Mucosa of rectum (tissue), 2 donors: ENCODE measurements around the gene ABCA8.

Source experiments
- H3K27ac ChIP-seq, 2 donors: one replicate each; pipeline ENCODE4 v1.7.0; 2013; ENCODE audit warnings: inconsistent platforms in 2 of 2, low read depth in 2 of 2, low read length in 2 of 2
- H3K27me3 ChIP-seq, 2 donors: one replicate each; pipeline ENCODE4 v1.7.0; 2013; ENCODE audit warnings: low read length in 2 of 2; ENCODE audit not compliant: control insufficient read depth in 2 of 2, insufficient read depth in 2 of 2
- H3K36me3 ChIP-seq, 2 donors: one replicate each; pipeline ENCODE4 v1.7.0; 2013; ENCODE audit warnings: low read length in 2 of 2; ENCODE audit not compliant: control insufficient read depth in 2 of 2, insufficient read depth in 2 of 2
- H3K4me1 ChIP-seq, 2 donors: one replicate each; pipeline ENCODE4 v1.7.0; 2013; ENCODE audit warnings: low read length in 2 of 2, mild to moderate bottlenecking in 1 of 2; ENCODE audit not compliant: control insufficient read depth in 2 of 2, insufficient read depth in 2 of 2
- H3K4me3 ChIP-seq, 2 donors: one replicate each; pipeline ENCODE4 v1.7.0; 2013; ENCODE audit warnings: low read length in 2 of 2
- H3K9ac ChIP-seq, 2 donors: one replicate each; pipeline ENCODE4 v1.7.0; 2013; ENCODE audit warnings: low read length in 2 of 2, low read depth in 1 of 2, mild to moderate bottlenecking in 1 of 2
- H3K9me3 ChIP-seq, 2 donors: one replicate each; pipeline ENCODE4 v1.7.0; 2013; ENCODE audit warnings: low read length in 2 of 2; ENCODE audit not compliant: control insufficient read depth in 2 of 2
- donor health status: healthy.
- donor health status: Normal muscosa, but diverticular disease.

Gene ABCA8

DNA sequence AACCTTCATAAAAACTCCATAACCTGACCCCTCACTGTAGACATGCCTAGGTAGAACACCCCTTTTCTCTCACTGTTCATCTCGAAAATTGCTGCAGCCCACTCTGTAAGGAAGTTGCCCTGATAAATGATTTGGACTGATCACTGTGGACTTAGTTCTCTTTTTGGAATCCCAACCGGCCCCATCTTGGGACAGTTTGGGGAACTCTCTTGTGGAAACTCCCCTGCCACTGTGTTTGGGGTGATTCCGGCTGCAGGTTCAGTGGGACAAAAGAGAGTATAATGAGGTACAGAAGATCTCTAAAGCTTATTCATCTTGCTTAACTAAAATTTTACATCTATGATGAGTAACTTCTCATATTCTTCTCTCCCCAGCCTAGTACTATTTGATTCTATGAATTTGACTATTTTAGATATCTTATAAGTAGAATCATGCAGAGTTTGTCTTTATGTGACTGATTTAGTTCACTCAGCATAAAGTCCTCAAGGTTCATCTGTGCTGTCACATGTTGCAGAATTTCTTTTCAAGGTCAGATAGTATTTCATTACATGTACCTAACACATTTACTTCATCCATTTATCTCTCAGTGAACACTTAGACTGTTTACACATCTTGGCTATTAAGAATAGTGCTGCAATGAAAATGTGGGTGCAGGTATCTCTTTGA, 84.9 kb downstream of the ABCA8 start:
- Histone ChIP-seq H3K36me3 (no peaks in the 10 kb centered on the region), H3K9me3 (peaks cover 0 to 2% of the 10 kb centered on the region in 2 donors), H3K4me3 (no peak overlapping the region), H3K27ac (no peak overlapping the region), H3K27me3 (no peaks in the 10 kb centered on the region), H3K4me1 (no peaks in the 10 kb centered on the region), H3K9ac (no peak overlapping the region)

DNA sequence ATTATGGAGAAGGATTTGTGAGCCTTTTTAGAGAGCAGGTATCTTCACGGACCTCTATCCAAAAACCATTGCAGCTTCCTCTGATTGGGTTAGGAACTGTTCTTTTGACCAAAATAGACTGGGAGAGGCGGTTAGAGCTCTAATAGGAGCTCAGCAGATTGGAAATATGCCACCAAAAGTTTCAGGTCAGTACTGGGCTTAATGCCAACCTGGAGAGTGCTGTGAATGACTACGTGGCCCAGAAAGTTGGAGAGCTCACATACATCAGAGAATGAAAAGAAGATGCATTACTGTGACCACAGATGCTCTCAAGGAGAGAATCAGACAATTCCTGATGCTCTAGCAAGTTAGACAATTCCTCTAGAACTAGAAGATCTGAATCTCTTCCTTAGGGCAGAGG, 86.5 kb downstream of the ABCA8 start:
- no peak overlapping the region for H3K9ac ChIP-seq
- no peaks in the 10 kb centered on the region for H3K4me1 ChIP-seq
- no peak overlapping the region for H3K27ac ChIP-seq

DNA sequence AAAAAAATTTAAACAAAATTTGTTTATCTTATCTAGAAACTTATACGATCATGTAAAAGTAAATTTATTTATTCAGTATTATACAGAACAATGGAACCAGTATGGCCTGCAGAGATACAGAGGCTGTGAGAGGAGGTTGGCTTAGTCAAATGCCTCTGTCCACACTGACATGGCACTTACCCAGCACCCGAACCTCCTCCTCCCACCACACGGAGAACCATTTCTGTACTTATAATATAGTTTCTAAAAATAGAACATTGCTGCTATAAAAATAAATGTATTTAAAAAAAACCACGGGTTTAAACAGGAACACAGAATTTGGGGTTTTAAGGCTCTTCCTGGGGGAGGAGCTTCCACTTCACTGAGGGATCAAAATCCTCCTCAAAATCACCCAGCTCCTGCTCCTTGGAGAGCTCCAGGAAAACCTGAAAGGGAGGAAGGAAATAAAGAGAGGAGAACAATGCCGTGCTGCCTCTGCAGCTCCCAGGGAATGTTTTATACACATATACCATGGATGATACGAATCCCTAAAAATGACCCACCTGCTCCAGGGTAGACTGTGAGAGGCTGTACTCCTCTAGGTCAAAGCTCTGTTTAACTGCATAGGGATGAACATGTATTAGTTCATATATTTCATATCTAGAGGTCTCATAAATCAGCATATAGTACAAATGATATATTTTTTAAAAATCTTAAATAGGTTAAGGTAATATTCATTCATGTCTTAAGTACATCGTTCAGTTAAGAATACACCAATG, 87.3 kb downstream of the ABCA8 start:
- H3K27me3 ChIP-seq: no peaks in the 10 kb centered on the region
- H3K4me3 ChIP-seq: no peak overlapping the region
- H3K4me1 ChIP-seq: no peaks in the 10 kb centered on the region
- no peak overlapping the region for H3K9ac ChIP-seq
- no peaks in the 10 kb centered on the region for H3K9me3 ChIP-seq
- H3K27ac ChIP-seq: no peak overlapping the region
- H3K36me3 ChIP-seq: no peaks in the 10 kb centered on the region

More for the DNA sequence above, 86.5 kb downstream of the ABCA8 start:
- H3K36me3 ChIP-seq: no peaks in the 10 kb centered on the region
- no peaks in the 10 kb centered on the region for H3K27me3 ChIP-seq
- H3K9me3 ChIP-seq: peaks cover 0 to 2% of the 10 kb centered on the region in 2 donors
- no peak overlapping the region for H3K4me3 ChIP-seq

DNA sequence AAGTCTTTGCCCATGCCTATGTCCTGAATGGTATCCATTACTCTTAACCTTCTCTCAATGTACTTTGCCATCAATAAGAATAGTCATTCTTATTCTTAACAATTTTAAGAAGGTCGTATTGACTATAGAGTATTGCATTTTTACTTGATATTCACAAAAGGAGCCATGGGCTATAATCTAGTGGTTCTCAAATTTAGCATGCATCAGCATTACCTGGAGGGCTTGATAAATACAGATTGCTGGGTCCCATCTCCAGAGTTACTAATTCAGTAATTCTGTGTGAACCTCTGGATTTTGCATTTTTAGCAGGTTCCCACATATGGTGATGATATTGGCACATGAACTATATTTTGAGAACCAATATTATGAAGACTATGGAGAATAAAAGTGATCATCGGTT, 89.6 kb downstream of the ABCA8 start:
- Histone ChIP-seq H3K36me3 (no peaks in the 10 kb centered on the region), H3K4me1 (no peaks in the 10 kb centered on the region), H3K9me3 (no peaks in the 10 kb centered on the region), H3K27me3 (no peaks in the 10 kb centered on the region), H3K9ac (no peak overlapping the region), H3K27ac (no peak overlapping the region), H3K4me3 (no peak overlapping the region)

DNA sequence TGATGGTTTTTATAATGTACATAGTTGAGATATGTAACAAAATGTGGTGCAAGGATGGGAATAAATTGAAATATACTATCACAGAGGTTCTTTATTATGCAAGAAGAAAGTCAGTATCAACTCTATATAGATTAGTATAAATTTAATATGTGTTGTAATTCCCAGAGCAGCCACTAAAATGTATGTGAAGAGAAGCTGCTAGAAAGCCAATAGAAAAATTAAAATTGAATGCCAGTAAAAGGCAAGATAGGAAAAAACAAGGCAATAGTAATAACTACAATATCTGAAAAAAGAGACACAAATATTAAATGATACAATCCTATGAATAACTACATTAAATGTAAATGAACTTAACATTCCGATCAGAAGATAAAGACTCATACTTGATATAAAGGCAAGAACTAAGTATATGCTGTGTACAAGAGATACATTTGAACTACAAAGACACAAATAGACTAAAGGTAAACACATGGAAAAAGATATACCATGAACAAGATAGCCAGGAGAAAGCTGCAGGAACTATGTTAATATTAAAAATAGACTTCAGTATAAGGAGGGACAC, 92.0 kb downstream of the ABCA8 start:
- Histone ChIP-seq H3K27ac (no peak overlapping the region), H3K9me3 (peaks cover 0 to 3% of the 10 kb centered on the region in 2 donors), H3K9ac (no peak overlapping the region), H3K4me3 (no peak overlapping the region), H3K27me3 (no peaks in the 10 kb centered on the region), H3K36me3 (no peaks in the 10 kb centered on the region), H3K4me1 (no peaks in the 10 kb centered on the region)

DNA sequence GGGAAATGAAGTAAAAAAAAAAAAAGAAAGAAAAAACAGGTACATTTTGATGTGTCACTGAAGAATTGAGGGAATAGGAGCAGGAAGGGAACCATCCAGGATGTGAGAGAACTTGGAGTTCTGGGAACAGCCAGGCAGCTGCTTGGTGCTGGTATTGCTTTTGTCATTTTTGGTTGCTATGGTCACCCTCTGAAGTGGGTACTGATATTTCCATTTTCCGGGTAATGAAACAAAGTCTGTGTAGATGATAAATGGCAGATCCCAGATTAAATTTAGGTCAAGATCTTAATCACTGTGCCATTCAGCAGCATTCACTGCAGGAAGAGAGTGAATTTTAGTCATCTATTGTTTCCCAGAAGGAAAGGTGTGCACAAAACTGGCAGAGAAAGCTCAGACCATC, 93.6 kb downstream of the ABCA8 start:
- H3K4me1 ChIP-seq: no peaks in the 10 kb centered on the region
- H3K9ac ChIP-seq: no peak overlapping the region
- peaks cover 0 to 3% of the 10 kb centered on the region in 2 donors for H3K9me3 ChIP-seq
- no peak overlapping the region for H3K27ac ChIP-seq
- no peaks in the 10 kb centered on the region for H3K27me3 ChIP-seq
- no peak overlapping the region for H3K4me3 ChIP-seq
- no peaks in the 10 kb centered on the region for H3K36me3 ChIP-seq

DNA sequence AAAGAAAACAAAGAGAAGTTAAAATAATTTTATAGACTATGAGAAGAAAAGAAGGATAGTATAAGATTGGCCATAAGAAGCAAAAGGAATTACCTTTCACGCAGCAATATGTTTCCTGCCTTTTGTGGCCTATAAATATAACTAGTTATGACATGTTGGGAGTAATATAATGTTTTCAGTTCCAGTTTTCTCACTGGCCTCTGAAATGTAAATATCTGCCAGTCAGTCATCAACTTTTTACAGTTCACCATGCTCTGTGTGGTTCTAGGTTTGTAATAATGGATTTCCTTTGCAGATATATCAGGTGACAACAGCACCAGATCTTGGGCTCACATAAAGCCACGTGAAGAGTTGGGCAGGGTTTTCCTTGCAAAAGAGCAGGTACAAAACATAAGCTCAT, 94.3 kb downstream of the ABCA8 start:
- Histone ChIP-seq H3K4me3 (no peak overlapping the region), H3K9me3 (peaks cover 0 to 3% of the 10 kb centered on the region in 2 donors), H3K27me3 (no peaks in the 10 kb centered on the region), H3K36me3 (no peaks in the 10 kb centered on the region), H3K27ac (no peak overlapping the region), H3K4me1 (no peaks in the 10 kb centered on the region), H3K9ac (no peak overlapping the region)

DNA sequence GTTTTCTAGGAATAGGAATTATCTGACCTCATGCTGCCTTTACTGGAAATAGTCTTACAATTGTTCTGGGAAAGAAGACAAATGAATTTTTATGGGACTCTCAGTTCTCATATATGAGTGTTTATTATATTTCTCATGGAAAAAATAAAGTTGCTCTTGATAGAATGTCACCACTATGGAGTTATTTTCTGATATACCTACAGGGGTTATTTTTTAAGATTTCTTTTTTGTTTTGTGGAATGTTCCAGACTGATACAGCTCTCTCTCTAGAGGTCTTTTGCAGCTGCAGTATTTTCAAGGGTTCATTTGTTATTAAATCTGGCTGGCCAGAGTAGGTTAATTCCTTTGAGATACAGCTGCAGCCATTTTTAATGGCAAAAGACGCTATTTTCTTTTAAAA, 100.7 kb downstream of the ABCA8 start:
- no peaks in the 10 kb centered on the region for H3K36me3 ChIP-seq
- H3K27me3 ChIP-seq: no peaks in the 10 kb centered on the region
- H3K27ac ChIP-seq: no peak overlapping the region
- no peak overlapping the region for H3K4me3 ChIP-seq
- H3K9me3 ChIP-seq: peaks cover 0 to 3% of the 10 kb centered on the region in 2 donors
- H3K9ac ChIP-seq: no peak overlapping the region
- no peaks in the 10 kb centered on the region for H3K4me1 ChIP-seq

DNA sequence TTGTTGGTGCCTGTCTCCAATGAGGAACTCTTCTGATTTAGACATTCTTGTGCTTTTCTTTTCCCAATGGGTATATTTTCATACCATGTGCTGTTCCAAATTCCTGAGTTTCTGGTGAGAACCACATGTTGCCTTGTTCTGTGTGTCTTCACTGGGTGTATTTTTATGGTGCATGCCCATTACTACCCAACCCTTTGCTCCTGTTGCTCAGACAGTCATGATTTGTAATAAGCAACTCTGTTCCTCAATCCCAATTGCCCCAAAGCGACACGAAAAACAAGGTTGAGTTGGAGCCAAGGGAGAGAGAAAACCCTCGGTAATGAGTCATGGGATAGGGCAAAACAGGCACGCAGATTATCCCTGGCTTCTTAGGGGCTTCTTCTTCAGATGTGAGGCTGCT, 101.8 kb downstream of the ABCA8 start:
- H3K9me3 ChIP-seq: no peaks in the 10 kb centered on the region
- no peaks in the 10 kb centered on the region for H3K36me3 ChIP-seq
- no peak overlapping the region for H3K4me3 ChIP-seq
- no peaks in the 10 kb centered on the region for H3K27me3 ChIP-seq
- H3K4me1 ChIP-seq: no peaks in the 10 kb centered on the region
- no peak overlapping the region for H3K9ac ChIP-seq
- peak overlapping the region; percentile 11 to 25 for H3K27ac ChIP-seq

DNA sequence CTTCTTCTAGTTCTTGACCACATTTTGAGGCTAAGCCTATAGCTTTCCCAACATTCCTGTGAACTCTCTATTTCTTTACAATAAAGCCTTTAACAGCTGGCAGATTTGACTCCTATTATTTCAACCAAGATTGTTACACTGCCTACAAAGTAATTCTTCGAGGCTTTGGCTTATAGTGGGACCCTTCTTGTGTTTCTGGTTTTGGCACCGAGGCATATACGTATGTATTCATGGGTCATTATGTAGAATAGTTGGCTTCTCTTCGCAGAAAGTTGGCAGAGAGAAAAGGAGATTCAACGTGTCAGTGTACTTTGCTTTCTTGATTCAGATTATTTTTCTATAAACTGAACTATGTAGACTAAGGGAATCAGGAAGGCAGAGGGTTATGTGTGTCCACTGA, 102.2 kb downstream of the ABCA8 start:
- H3K9ac ChIP-seq: no peak overlapping the region
- no peak overlapping the region for H3K27ac ChIP-seq

More for the DNA sequence above, 102.2 kb downstream of the ABCA8 start:
- Histone ChIP-seq H3K4me3 (no peak overlapping the region), H3K27me3 (no peaks in the 10 kb centered on the region), H3K9me3 (no peaks in the 10 kb centered on the region), H3K4me1 (no peaks in the 10 kb centered on the region), H3K36me3 (no peaks in the 10 kb centered on the region)
